Measurements from ENCODE around the gene ARHGEF4. TPM values are rescaled to one million over a fixed set of nuclear protein-coding genes. Genes with fewer than 3 reads are reported as not detected.
A peak's percentile ranks its signal among the peaks of the same experiment; 100 is the strongest.
"Not testable (repeated sequence)": the region's sequence is repeated elsewhere in the genome, so short reads cannot be mapped to it uniquely, and the experiment has no call there.

The ARHGEF4 gene
- total RNA-seq, 1 donor from 2014 or later, result 11.1 TPM

DNA sequence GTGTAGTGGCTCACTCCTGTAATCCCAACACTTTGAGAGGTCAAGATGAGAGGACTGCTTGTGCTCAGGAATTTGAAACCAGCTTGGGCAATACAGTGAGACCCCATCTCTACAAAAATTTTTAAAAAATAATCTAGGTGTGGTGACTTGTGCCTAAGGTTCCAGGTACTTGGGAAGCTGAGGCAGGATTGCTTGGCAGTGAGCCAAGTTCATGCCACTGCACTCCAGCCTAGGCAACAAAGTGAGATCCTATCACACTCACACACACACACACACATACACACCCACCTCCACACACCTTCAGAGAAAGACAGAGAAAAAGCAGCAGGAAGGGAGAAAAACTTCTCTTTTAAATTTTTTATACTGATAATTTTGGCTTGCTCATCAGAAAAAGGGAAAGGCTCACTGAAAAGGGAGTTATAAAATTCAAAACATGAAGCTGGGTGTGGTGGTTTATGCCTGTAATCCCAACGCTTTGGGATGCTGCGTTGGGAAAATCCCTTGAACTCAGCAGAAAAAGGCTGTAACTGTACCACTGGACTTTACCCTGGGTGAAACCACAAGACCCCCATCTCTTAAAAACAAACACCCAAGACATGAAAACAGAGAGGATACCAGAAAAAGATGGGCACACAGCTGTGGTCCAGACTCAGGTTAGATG, 230.9 kb downstream of the ARHGEF4 start:
- Histone ChIP-seq H3K4me1 (no peaks in the 10 kb centered on the region), H3K9me3 (no peaks in the 10 kb centered on the region), H3K4me3 (no peak overlapping the region), H3K27me3 (no peaks in the 10 kb centered on the region), H3K27ac (no peak overlapping the region), H3K36me3 (peaks cover 61% of the 10 kb centered on the region)
- ATAC-seq (no peak), DNase-seq (no peak)
- intact Hi-C loops (cut with DNase I), result no loop called here
- TF ChIP-seq, protein P1, sequence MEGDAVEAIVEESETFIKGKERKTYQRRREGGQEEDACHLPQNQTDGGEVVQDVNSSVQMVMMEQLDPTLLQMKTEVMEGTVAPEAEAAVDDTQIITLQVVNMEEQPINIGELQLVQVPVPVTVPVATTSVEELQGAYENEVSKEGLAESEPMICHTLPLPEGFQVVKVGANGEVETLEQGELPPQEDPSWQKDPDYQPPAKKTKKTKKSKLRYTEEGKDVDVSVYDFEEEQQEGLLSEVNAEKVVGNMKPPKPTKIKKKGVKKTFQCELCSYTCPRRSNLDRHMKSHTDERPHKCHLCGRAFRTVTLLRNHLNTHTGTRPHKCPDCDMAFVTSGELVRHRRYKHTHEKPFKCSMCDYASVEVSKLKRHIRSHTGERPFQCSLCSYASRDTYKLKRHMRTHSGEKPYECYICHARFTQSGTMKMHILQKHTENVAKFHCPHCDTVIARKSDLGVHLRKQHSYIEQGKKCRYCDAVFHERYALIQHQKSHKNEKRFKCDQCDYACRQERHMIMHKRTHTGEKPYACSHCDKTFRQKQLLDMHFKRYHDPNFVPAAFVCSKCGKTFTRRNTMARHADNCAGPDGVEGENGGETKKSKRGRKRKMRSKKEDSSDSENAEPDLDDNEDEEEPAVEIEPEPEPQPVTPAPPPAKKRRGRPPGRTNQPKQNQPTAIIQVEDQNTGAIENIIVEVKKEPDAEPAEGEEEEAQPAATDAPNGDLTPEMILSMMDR (IDR thresholded peaks at IDR 0.05), result no peak

DNA sequence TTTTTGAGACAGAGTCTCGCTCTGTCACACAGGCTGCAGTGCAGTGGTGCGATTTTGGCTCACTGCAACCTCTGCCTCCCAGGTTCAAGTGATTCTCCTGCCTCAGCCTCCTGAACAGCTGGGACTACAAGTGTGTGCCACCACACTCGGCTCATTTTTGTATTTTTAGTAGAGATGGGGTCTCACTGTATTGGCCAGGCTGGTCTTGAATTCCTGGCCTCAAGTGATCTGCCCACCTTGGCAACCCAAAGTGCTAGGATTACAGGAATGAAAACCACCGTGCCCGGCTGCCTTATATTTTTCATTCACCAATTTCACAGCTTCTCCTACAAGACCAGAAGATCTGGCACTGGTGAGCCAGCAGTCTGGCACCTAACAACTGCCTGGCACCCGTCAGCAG, 231.5 kb downstream of the ARHGEF4 start:
- H3K27me3 ChIP-seq; ATAC-seq; H3K27ac ChIP-seq; DNase-seq; H3K4me1 ChIP-seq; intact Hi-C loops (cut with DNase I); H3K4me3 ChIP-seq; H3K9me3 ChIP-seq: not testable (repeated sequence)
- peaks cover 59% of the 10 kb centered on the region for H3K36me3 ChIP-seq

DNA sequence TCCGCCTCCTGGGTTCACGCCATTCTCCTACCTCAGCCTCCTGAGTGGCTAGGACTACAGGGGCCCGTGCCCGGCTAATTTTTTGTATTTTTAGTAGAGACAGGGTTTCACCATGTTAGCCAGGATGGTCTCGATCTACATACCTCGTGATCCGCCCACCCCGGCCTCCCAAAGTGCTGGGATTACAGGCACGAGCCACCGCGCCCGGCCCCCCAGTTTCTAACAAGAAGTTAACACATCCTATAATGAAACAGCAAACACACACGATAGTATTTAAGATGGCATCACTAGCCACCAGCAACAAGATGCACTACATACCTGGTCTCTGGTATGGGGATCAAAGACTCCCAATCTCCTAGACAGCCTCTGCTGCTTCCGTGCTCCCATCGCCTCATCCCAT, 238.9 kb downstream of the ARHGEF4 start:
- H3K4me3 ChIP-seq; H3K27me3 ChIP-seq; H3K4me1 ChIP-seq; ATAC-seq; DNase-seq; H3K9me3 ChIP-seq; H3K27ac ChIP-seq; intact Hi-C loops (cut with DNase I): not testable (repeated sequence)
- peaks cover 87% of the 10 kb centered on the region for H3K36me3 ChIP-seq

DNA sequence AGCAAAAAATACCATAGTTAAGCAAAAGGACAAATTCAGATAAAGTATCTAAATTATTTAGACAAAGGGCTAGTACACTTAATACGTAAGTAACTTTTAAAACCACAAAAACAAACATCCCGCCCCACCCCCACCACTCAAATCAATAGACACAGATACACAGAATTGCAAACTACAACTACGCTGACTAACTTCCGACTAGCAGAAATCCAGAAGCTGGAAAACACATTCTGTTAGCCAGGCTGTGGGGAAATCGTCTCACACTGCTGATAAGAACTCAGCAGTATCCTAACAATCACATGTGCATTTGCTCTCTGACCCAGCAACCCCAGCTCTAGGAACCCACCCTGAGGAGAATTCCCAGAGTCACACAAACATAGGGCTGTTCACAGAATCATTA, 240.0 kb downstream of the ARHGEF4 start:
- no peak for DNase-seq
- H3K4me1 ChIP-seq, result peaks cover 4% of the 10 kb centered on the region
- ATAC-seq, result no peak
- no peaks in the 10 kb centered on the region for H3K27me3 ChIP-seq
- intact Hi-C loops (cut with DNase I), result no loop called here
- no peak overlapping the region for H3K4me3 ChIP-seq
- H3K36me3 ChIP-seq, result peaks cover 87% of the 10 kb centered on the region
- no peak overlapping the region for H3K27ac ChIP-seq
- TF ChIP-seq, protein P1 (IDR thresholded peaks at IDR 0.05), result no peak
- no peaks in the 10 kb centered on the region for H3K9me3 ChIP-seq

DNA sequence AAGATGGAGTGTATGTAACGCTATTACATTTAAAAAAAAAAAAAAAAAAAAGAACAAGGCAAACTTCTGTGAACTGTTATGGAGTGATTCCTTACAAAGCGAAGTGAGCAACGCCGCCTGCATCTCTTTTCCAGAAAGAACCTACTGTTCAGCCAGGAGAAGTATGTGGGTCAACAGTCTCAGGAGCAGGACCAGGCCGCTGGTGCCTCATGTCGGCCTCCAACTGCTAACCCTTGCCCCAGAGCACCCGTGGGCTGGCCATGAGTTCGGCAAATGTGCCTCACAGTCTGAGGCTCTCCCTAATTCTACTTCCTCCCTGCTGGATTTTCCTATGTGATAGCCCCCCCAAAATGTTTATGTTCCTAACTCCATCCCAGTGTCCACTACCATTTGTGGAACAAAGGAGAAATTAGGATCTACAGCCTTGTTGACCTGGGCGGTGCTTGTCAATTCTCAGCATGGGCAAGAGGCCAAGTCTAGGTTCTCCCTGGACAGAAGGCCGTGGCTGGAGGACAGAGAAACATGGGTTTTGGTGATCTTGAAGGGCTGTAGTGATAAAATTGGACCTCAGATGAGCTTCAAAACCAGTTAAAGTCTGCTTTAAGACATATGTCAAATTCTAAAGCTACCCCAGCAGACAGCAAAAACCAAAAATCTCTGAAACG, 240.6 kb downstream of the ARHGEF4 start:
- peaks cover 87% of the 10 kb centered on the region for H3K36me3 ChIP-seq
- ATAC-seq (peak; percentile 67), DNase-seq (no peak)
- H3K4me1 ChIP-seq, result peaks cover 9% of the 10 kb centered on the region
- H3K27me3 ChIP-seq, result no peaks in the 10 kb centered on the region
- no peak overlapping the region for H3K4me3 ChIP-seq
- H3K9me3 ChIP-seq, result no peaks in the 10 kb centered on the region
- intact Hi-C loops (cut with DNase I), result no loop called here
- TF ChIP-seq, protein P1 (IDR thresholded peaks at IDR 0.05), result no peak
- no peak overlapping the region for H3K27ac ChIP-seq

DNA sequence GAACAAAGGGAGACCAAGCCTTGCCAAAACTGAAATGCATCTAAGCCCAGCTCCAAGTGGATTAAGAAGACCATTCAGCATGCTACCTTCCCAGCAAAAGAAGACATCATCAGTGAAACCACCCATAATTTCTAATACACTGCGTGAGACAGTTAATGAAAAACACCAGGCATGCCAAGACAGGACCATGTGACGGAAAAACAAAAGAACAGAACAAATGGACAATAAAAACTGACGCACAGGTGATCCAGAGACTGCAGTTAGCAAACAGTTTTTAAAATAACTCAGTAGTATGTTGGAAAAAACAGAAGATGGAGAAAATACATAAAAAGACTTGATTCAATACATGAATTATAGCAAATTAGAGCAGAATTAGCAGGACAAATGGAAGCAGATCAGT, 241.3 kb downstream of the ARHGEF4 start:
- H3K9me3 ChIP-seq, result no peaks in the 10 kb centered on the region
- ATAC-seq (no peak), DNase-seq (no peak)
- TF ChIP-seq, protein P1 (IDR thresholded peaks at IDR 0.05), result no peak
- peaks cover 9% of the 10 kb centered on the region for H3K4me1 ChIP-seq
- H3K4me3 ChIP-seq, result no peak overlapping the region
- no peaks in the 10 kb centered on the region for H3K27me3 ChIP-seq
- no peak overlapping the region for H3K27ac ChIP-seq
- intact Hi-C loops (cut with DNase I), result no loop called here
- peaks cover 86% of the 10 kb centered on the region for H3K36me3 ChIP-seq

DNA sequence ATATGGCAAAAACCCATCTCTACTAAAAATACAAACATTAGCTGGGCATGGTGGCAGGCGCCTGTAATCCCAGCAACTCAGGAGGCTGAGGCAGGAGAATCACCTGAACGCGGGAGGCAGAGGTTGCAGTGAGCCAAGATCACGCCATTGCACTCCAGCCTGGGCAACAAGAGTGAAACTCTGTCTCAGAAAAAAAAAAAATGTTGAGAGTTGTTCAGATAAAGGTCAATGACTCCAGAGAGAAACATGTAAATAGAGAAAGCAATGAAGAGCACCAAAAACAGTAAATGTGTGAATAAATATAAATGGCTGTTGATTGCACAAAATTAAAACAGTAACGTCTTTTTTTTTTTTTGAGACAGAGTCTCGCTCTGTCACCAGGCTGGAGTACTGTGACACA, 243.2 kb downstream of the ARHGEF4 start:
- ATAC-seq; H3K27ac ChIP-seq; H3K9me3 ChIP-seq; H3K27me3 ChIP-seq; H3K4me3 ChIP-seq; H3K4me1 ChIP-seq; DNase-seq; intact Hi-C loops (cut with DNase I): not testable (repeated sequence)
- H3K36me3 ChIP-seq, result peaks cover 79% of the 10 kb centered on the region
